Measurements from ENCODE around the gene LRP5.
A peak's percentile ranks its signal among the peaks of the same experiment; 100 is the strongest.

DNA sequence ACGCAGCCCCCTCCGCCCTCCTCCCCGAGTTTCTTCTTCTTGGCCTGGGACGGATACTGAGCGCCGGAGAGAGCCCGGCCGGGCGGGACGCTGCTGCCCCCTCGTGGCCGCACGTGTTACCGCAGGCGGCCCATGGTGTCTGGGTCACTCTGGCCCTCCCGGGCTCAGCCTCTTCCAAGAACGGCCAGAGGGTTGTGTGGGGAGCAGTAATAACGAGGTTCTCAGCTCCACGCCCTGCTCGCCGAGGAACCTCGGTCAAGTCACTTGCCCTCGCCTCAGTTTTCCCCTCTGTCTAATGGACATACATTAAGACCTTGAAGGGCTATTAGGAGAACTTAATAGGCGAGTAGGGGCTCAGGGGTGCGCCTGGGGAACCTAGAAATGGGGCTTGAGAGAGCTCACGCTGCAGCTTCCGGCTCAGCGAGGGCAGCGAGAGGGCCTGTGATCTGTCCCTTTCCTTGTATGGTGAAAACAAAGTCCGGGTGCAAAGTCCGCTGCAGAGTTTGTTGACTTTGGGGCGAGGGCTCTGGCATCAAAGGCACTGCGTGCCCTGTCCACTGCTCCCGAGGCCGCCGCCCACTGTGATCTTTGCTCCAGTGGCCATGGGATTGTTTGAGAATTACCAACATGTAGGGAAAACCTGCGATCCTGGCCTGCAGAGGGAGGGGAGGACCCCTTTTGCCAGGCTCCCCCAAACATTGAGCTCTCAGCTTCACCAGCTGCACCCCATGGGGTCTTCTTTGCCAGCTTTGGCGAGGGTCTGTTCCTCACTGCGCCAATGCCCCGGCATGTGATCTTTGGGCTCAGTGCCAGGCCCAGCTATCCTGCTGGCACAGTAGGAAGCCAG lies 14.4 kb upstream of the LRP5 start:
- TF ChIP-seq, protein P1, sequence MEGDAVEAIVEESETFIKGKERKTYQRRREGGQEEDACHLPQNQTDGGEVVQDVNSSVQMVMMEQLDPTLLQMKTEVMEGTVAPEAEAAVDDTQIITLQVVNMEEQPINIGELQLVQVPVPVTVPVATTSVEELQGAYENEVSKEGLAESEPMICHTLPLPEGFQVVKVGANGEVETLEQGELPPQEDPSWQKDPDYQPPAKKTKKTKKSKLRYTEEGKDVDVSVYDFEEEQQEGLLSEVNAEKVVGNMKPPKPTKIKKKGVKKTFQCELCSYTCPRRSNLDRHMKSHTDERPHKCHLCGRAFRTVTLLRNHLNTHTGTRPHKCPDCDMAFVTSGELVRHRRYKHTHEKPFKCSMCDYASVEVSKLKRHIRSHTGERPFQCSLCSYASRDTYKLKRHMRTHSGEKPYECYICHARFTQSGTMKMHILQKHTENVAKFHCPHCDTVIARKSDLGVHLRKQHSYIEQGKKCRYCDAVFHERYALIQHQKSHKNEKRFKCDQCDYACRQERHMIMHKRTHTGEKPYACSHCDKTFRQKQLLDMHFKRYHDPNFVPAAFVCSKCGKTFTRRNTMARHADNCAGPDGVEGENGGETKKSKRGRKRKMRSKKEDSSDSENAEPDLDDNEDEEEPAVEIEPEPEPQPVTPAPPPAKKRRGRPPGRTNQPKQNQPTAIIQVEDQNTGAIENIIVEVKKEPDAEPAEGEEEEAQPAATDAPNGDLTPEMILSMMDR (IDR thresholded peaks at IDR 0.05) = peak; percentile 79 to 99 (median 95)
- no peak for TF ChIP-seq POLR2A (IDR thresholded peaks at IDR 0.05)

Measured in thyroid gland (tissue), 4 donors.